Stomach smooth muscle (tissue), 2 donors: ENCODE data around the gene TMPRSS13.
A peak's percentile ranks its signal among the peaks of the same experiment; 100 is the strongest.

Experiments used
- H3K27ac ChIP-seq: one replicate; pipeline ENCODE4 v1.7.0; 2013; ENCODE audit warnings: mild to moderate bottlenecking, low read length, inconsistent platforms
- H3K27me3 ChIP-seq, 2 donors: one replicate each; pipeline ENCODE4 v1.7.0; 2013; ENCODE audit warnings: low read length in 2 of 2; ENCODE audit not compliant: insufficient read depth in 2 of 2, control insufficient read depth in 1 of 2
- H3K36me3 ChIP-seq, 2 donors: one replicate each; pipeline ENCODE4 v1.7.0; 2013; ENCODE audit warnings: low read length in 2 of 2; ENCODE audit not compliant: control insufficient read depth in 2 of 2, insufficient read depth in 2 of 2
- H3K4me1 ChIP-seq: one replicate; pipeline ENCODE4 v1.7.0; 2013; ENCODE audit warnings: low read length; ENCODE audit not compliant: control insufficient read depth, insufficient read depth
- H3K4me3 ChIP-seq, 2 donors: one replicate each; pipeline ENCODE4 v1.7.0; 2013; ENCODE audit warnings: low read length in 2 of 2
- H3K9ac ChIP-seq, 2 donors: one replicate each; pipeline ENCODE4 v1.7.0; 2013; ENCODE audit warnings: low read length in 2 of 2, mild to moderate bottlenecking in 1 of 2
- H3K9me3 ChIP-seq, 2 donors: one replicate each; pipeline ENCODE4 v1.7.0; 2013; ENCODE audit warnings: low read length in 2 of 2; ENCODE audit not compliant: control insufficient read depth in 2 of 2
- donor health status: healthy.
- donor health status: Pancreatic carcinoma.

The TMPRSS13 gene

DNA sequence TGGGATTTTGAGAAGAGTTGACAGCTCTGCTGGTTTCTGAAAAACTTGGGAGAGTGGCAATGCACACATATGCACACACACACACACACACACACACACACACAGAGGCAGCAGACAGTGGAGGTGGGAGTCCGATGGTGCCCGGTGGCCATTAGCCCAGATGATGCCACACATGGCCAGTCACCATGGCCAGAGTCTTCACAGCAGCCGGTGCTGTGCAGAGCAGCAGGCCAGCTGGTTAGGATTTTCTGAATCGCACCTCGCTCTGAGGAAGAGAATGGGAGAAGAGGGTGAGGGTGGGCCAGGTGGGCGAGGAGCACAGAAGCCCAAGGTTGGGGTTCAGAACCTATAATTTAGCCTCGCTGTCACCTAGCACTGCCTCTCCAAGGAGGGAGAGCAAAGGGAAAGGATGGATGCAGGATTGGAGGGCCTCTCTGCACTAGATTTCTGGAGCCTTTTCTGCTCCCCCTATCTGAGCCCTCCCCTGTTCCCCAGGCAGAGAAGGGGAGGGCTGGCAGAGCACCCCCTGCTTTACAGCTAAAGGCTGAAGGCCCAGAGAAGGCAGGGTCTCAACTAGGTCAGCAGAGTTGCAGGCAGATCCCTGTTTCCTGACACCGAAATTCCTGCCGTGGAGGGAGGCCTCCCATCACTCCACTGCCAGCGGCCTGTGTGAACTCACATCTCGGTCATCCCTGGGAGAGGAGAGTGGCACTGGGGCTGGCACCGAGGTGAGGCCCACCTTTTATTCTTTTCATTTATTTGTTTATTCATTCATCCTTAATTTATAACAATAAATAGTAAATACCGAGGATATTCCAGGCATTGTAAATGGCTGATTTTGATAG is 27.0 kb downstream of the TMPRSS13 start:
- no peak overlapping the region for H3K27ac ChIP-seq
- H3K27me3 ChIP-seq = no peaks in the 10 kb centered on the region
- H3K4me1 ChIP-seq = peaks cover 3% of the 10 kb centered on the region
- no peak overlapping the region for H3K9ac ChIP-seq
- no peak overlapping the region for H3K4me3 ChIP-seq
- H3K36me3 ChIP-seq = no peaks in the 10 kb centered on the region
- H3K9me3 ChIP-seq = no peaks in the 10 kb centered on the region

DNA sequence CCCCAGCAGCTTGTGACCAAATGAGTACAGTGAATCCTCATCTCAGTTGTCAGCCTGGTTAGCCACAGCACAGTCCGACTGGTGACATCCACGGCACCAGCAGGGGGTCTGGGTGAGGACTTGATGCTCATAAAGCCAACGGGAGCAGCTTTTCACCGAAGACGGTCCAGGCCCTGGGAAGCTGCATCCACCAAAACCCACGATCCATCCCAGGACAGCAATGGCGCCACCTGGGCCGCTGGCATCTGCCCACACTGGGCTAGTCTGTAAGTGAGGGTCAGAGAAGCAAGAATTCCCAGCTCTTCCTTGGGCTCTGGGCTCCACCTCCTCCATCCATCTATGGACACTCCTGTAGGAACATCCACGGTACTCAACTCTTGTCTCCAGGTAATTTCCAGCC is 27.6 kb downstream of the TMPRSS13 start:
- Histone ChIP-seq H3K27ac (no peak overlapping the region), H3K9ac (no peak overlapping the region), H3K4me1 (no peaks in the 10 kb centered on the region)

DNA sequence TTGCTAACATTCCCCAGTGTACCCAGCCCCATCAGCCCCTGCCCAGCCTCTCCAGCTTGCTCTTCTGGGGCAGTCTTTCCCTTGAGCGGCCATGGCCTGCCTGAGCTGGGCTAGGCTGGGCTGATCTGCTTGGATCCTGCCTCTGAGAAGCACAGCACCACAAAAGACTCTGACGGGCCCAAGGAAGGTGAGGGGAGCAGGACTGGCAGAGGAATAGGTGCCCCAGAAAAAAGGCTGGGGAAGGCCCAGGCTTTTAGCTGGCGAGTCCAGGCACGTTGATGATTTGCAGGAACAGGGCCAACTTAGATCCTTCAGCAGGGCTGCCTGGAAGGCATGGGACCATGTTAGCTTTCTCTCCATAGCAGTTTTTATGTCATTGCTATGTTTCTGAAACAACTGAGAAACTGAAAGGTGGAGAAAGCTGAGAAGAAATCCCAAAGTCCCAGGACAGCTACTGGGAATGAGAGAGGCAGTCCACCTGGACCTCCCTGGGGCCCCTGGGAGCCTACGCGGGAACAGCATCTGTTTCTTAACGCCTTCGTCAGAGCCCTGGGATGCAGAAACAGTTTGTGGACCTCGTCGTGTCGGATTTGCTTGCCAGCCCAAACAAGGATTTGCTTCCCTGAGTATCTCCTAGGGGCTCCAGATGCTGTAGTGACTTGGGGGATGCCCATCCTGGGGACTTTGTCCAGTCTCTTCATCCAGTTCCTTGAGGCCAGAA is 28.3 kb downstream of the TMPRSS13 start:
- H3K27me3 ChIP-seq = no peaks in the 10 kb centered on the region

More for the DNA sequence above, 27.6 kb downstream of the TMPRSS13 start:
- no peaks in the 10 kb centered on the region for H3K9me3 ChIP-seq
- no peaks in the 10 kb centered on the region for H3K36me3 ChIP-seq
- no peaks in the 10 kb centered on the region for H3K27me3 ChIP-seq
- H3K4me3 ChIP-seq = no peak overlapping the region

GRCh38 chr11:117900121-117900648 is 29.0 kb downstream of the TMPRSS13 start:
- Histone ChIP-seq H3K27me3 (no peaks in the 10 kb centered on the region), H3K4me3 (no peak overlapping the region), H3K9ac (no peak overlapping the region), H3K27ac (no peak overlapping the region), H3K36me3 (no peaks in the 10 kb centered on the region), H3K4me1 (no peaks in the 10 kb centered on the region), H3K9me3 (no peaks in the 10 kb centered on the region)

More for the DNA sequence above, 28.3 kb downstream of the TMPRSS13 start:
- H3K36me3 ChIP-seq = no peaks in the 10 kb centered on the region
- H3K4me1 ChIP-seq = no peaks in the 10 kb centered on the region
- H3K9me3 ChIP-seq = no peaks in the 10 kb centered on the region
- H3K27ac ChIP-seq = no peak overlapping the region
- no peak overlapping the region for H3K9ac ChIP-seq
- no peak overlapping the region for H3K4me3 ChIP-seq

DNA sequence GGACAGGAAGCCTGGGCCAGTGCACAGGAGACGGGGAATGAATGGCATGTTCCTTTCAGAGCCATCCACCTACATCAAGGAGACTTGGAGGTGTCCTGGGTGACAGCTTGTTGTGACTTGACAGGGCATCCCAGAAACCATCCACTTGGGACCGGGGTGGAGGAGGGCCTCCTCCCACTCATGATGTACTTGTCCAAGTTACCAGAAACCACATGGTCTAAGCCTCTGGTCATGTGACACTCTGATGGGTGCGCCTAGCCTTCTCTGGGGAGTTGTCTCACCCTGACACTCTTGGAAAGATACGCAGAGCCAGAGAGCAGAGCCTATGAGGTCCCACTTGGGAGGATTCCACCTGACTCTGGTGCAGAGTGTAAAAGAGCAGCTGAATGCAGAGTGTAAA is 31.1 kb downstream of the TMPRSS13 start:
- Histone ChIP-seq H3K36me3 (no peaks in the 10 kb centered on the region), H3K4me1 (no peaks in the 10 kb centered on the region), H3K27ac (no peak overlapping the region), H3K27me3 (no peaks in the 10 kb centered on the region), H3K9me3 (no peaks in the 10 kb centered on the region), H3K4me3 (no peak overlapping the region), H3K9ac (no peak overlapping the region)

- Histone ChIP-seq H3K9ac (no peak overlapping the region), H3K9me3 (no peaks in the 10 kb centered on the region), H3K36me3 (no peaks in the 10 kb centered on the region), H3K27ac (no peak overlapping the region), H3K27me3 (no peaks in the 10 kb centered on the region), H3K4me1 (no peaks in the 10 kb centered on the region), H3K4me3 (no peak overlapping the region)
Observed at GRCh38 chr11:117892651-117893050, 36.6 kb downstream of the TMPRSS13 start.

DNA sequence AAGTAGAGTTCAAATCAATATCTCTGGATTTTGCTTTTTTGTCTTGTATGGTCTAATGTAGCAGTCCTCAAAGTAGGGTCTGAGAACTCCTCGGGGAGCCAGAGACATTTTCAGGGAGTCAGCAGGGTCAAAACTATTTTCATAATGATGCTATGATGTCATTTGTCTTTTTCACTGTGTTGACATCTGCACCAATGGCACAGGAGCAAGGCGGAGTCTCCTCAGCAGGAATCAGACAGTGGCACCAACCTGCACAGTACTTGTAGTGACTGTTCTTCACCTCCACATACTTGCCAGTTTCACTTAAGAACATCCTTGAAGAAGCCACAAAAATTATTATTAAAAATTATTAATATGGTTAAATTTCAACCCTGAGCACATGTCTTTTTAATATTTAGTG is 37.8 kb downstream of the TMPRSS13 start:
- Histone ChIP-seq H3K4me3 (no peak overlapping the region), H3K27ac (no peak overlapping the region), H3K27me3 (no peaks in the 10 kb centered on the region), H3K9me3 (no peaks in the 10 kb centered on the region), H3K9ac (no peak overlapping the region), H3K4me1 (peaks cover 2% of the 10 kb centered on the region), H3K36me3 (no peaks in the 10 kb centered on the region)

- H3K36me3 ChIP-seq = no peaks in the 10 kb centered on the region
- H3K27me3 ChIP-seq = no peaks in the 10 kb centered on the region
- H3K9me3 ChIP-seq = no peaks in the 10 kb centered on the region
- H3K4me1 ChIP-seq = peaks cover 33% of the 10 kb centered on the region
- H3K4me3 ChIP-seq = no peak overlapping the region
- H3K27ac ChIP-seq = no peak overlapping the region
- H3K9ac ChIP-seq = no peak overlapping the region
Observed at GRCh38 chr11:117888139-117888566, 41.0 kb downstream of the TMPRSS13 start.

GRCh38 chr11:117887431-117888138 is 41.6 kb downstream of the TMPRSS13 start:
- peak overlapping the region; percentile 24 for H3K27ac ChIP-seq
- no peaks in the 10 kb centered on the region for H3K9me3 ChIP-seq
- no peaks in the 10 kb centered on the region for H3K36me3 ChIP-seq
- no peaks in the 10 kb centered on the region for H3K27me3 ChIP-seq
- peaks cover 39% of the 10 kb centered on the region for H3K4me1 ChIP-seq
- H3K4me3 ChIP-seq = no peak overlapping the region
- H3K9ac ChIP-seq = no peak overlapping the region

DNA sequence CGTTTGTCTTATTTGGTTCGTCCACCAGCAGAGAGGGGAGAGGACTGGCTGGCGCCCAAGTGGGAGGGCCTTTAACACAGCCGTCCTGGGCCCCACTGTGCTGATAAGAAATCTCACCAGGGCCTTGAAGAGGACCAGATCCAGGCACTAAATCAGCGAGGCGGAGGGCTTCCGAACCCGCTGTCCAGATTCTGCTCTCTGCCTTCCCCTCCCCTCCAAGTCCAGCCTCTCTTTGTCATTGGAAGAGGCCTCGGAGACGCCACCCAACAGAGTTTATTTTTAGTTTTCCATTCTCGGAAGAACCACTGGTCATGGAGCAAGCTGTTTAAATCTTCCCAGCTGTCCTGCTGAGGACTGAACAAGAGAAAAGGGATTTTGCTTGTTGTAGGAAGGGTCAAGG is 43.4 kb downstream of the TMPRSS13 start:
- peak overlapping the region; percentile 54 to 60 for H3K9ac ChIP-seq

More for the DNA sequence above, 43.4 kb downstream of the TMPRSS13 start:
- Histone ChIP-seq H3K9me3 (no peaks in the 10 kb centered on the region), H3K4me1 (peaks cover 51% of the 10 kb centered on the region), H3K4me3 (peak overlapping the region; percentile 43 to 66), H3K36me3 (no peaks in the 10 kb centered on the region), H3K27ac (peak overlapping the region; percentile 95), H3K27me3 (no peaks in the 10 kb centered on the region)
